ENCODE results near the gene GTF3C4. TPM values are rescaled to one million over a fixed set of nuclear protein-coding genes. Genes with fewer than 3 reads are reported as not detected.

Gene GTF3C4
- total RNA-seq, 6 donors from 2014 or later: 6.4 to 20.9 (median 14.2) TPM

GRCh38 chr9:132631685-132632084 is 38.6 kb upstream of the GTF3C4 start:
- no peak overlapping the region for H3K27ac ChIP-seq
- WGBS, 2 donors: 92% methylated on average over 7 of the region's 7 CpGs
- H3K9me3 ChIP-seq: no peaks in the 10 kb centered on the region
- no peak overlapping the region for H3K4me3 ChIP-seq
- ATAC-seq (ENCODE audit: low FRiP score in 2 of 2) (no peak), DNase-seq (no peak)
- H3K27me3 ChIP-seq: no peaks in the 10 kb centered on the region
- no peaks in the 10 kb centered on the region for H3K4me1 ChIP-seq
- TF ChIP-seq POLR2AphosphoS5 (IDR thresholded peaks at IDR 0.05): no peak
- no peak for TF ChIP-seq CTCF (IDR thresholded peaks at IDR 0.05)
- TF ChIP-seq POLR2A (IDR thresholded peaks at IDR 0.05): no peak
- no peak for TF ChIP-seq EP300 (IDR thresholded peaks at IDR 0.05)
- peaks cover 15 to 64% (median 38%) of the 10 kb centered on the region in 4 donors for H3K36me3 ChIP-seq

- H3K4me3 ChIP-seq: no peak overlapping the region
- DNase-seq (no peak), ATAC-seq (ENCODE audit: low FRiP score in 2 of 2) (no peak)
- peaks cover 15 to 62% (median 43%) of the 10 kb centered on the region in 4 donors for H3K36me3 ChIP-seq
- WGBS, 2 donors: 92 to 96% methylated on average over 7 of the region's 7 CpGs
- H3K27me3 ChIP-seq: no peaks in the 10 kb centered on the region
- TF ChIP-seq POLR2AphosphoS5 (IDR thresholded peaks at IDR 0.05) (no peak), EP300 (IDR thresholded peaks at IDR 0.05) (no peak), CTCF (IDR thresholded peaks at IDR 0.05) (no peak), POLR2A (IDR thresholded peaks at IDR 0.05) (no peak)
- H3K9me3 ChIP-seq: no peaks in the 10 kb centered on the region
- no peak overlapping the region for H3K27ac ChIP-seq
- no peaks in the 10 kb centered on the region for H3K4me1 ChIP-seq
Observed at GRCh38 chr9:132632413-132633129, 37.7 kb upstream of the GTF3C4 start.

GRCh38 chr9:132634327-132634726 is 35.9 kb upstream of the GTF3C4 start:
- ATAC-seq (ENCODE audit: low FRiP score in 2 of 2) (no peak), DNase-seq (no peak)
- Histone ChIP-seq H3K27ac (no peak overlapping the region), H3K4me3 (no peak overlapping the region), H3K4me1 (no peaks in the 10 kb centered on the region), H3K27me3 (no peaks in the 10 kb centered on the region), H3K9me3 (no peaks in the 10 kb centered on the region), H3K36me3 (peaks cover 4 to 61% (median 41%) of the 10 kb centered on the region in 4 donors)
- no peak for TF ChIP-seq POLR2A (IDR thresholded peaks at IDR 0.05)
- no peak for TF ChIP-seq POLR2AphosphoS5 (IDR thresholded peaks at IDR 0.05)
- TF ChIP-seq CTCF (IDR thresholded peaks at IDR 0.05): no peak
- TF ChIP-seq EP300 (IDR thresholded peaks at IDR 0.05): no peak
- 92 to 99% methylated on average over 3 of the region's 3 CpGs for WGBS, 2 donors

- TF ChIP-seq POLR2AphosphoS5 (IDR thresholded peaks at IDR 0.05) (no peak), POLR2A (IDR thresholded peaks at IDR 0.05) (no peak), EP300 (IDR thresholded peaks at IDR 0.05) (no peak), CTCF (IDR thresholded peaks at IDR 0.05) (no peak)
- Histone ChIP-seq H3K27ac (no peak overlapping the region), H3K4me1 (no peaks in the 10 kb centered on the region), H3K9me3 (no peaks in the 10 kb centered on the region), H3K27me3 (no peaks in the 10 kb centered on the region), H3K4me3 (no peak overlapping the region), H3K36me3 (peaks cover 10 to 64% (median 31%) of the 10 kb centered on the region in 4 donors)
- no peak for ATAC-seq (ENCODE audit: low FRiP score in 2 of 2)
- no peak for DNase-seq
- WGBS, 2 donors: 84 to 86% methylated on average over 12 of the region's 12 CpGs
Observed at GRCh38 chr9:132637351-132637750, 32.9 kb upstream of the GTF3C4 start.

GRCh38 chr9:132637801-132638200 is 32.5 kb upstream of the GTF3C4 start:
- WGBS, 2 donors: 91 to 96% methylated on average over 12 of the region's 12 CpGs
- Histone ChIP-seq H3K9me3 (no peaks in the 10 kb centered on the region), H3K4me1 (no peaks in the 10 kb centered on the region), H3K4me3 (no peak overlapping the region), H3K36me3 (peaks cover 10 to 60% (median 31%) of the 10 kb centered on the region in 4 donors), H3K27ac (no peak overlapping the region), H3K27me3 (no peaks in the 10 kb centered on the region)
- ATAC-seq (ENCODE audit: low FRiP score in 2 of 2) (no peak), DNase-seq (no peak)
- TF ChIP-seq POLR2A (IDR thresholded peaks at IDR 0.05) (no peak), CTCF (IDR thresholded peaks at IDR 0.05) (no peak), EP300 (IDR thresholded peaks at IDR 0.05) (no peak), POLR2AphosphoS5 (IDR thresholded peaks at IDR 0.05) (no peak)
